ENCODE data around the gene RNU5D-1. TPM values are rescaled to one million over a fixed set of nuclear protein-coding genes. Genes with fewer than 3 reads are reported as not detected.

The RNU5D-1 gene
- total RNA-seq, 2 donors from 2014 or later: not detected

DNA sequence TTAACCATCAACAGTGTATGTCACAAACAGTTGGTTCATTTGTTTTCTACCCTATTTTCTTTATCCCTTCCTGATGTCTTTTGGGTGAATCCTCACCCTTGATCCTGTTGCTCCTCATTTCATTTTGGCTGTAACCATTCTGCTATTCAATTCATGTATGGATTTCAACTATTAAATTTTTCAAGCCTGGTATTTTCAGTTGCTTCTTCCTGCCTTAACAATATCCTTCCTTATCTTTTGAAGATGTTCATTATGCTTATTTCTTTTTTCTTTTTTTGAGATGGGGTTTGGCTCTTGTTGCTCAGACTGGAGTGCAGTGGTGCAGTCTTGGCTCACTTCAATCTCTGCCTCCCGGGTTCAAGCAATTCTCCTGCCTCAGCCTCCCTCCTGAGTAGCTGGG lies 2.8 kb upstream of the RNU5D-1 start:
- peaks cover 2% of the 10 kb centered on the region for H3K27me3 Mint-ChIP-seq (ENCODE audit: insufficient read depth)
- 91% methylated on average over 1 of the region's 1 CpG; no CpG with 5 or more reads in 1 of the 2 experiments for WGBS, 2 experiments (ENCODE audit: insufficient coverage in 1 of 2, insufficient read length in 1 of 2)
- H3K27ac ChIP-seq (ENCODE audit: low read depth, low read length): no peak overlapping the region
- H3K27ac Mint-ChIP-seq: no peak overlapping the region
- no peaks in the 10 kb centered on the region for H3K36me3 ChIP-seq (ENCODE audit: control insufficient read depth, insufficient read depth, low read length)
- no peak overlapping the region for H3K9ac ChIP-seq (ENCODE audit: extremely low read depth, low read length, poor library complexity, severe bottlenecking)
- no peaks in the 10 kb centered on the region for H3K36me3 Mint-ChIP-seq (ENCODE audit: low read depth)
- no peak overlapping the region for H3K4me3 Mint-ChIP-seq
- TF ChIP-seq, protein P1, sequence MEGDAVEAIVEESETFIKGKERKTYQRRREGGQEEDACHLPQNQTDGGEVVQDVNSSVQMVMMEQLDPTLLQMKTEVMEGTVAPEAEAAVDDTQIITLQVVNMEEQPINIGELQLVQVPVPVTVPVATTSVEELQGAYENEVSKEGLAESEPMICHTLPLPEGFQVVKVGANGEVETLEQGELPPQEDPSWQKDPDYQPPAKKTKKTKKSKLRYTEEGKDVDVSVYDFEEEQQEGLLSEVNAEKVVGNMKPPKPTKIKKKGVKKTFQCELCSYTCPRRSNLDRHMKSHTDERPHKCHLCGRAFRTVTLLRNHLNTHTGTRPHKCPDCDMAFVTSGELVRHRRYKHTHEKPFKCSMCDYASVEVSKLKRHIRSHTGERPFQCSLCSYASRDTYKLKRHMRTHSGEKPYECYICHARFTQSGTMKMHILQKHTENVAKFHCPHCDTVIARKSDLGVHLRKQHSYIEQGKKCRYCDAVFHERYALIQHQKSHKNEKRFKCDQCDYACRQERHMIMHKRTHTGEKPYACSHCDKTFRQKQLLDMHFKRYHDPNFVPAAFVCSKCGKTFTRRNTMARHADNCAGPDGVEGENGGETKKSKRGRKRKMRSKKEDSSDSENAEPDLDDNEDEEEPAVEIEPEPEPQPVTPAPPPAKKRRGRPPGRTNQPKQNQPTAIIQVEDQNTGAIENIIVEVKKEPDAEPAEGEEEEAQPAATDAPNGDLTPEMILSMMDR (conservative IDR thresholded peaks at IDR 0.05): no peak
- no peak for DNase-seq
- H3K4me1 ChIP-seq (ENCODE audit: control insufficient read depth, insufficient read depth, low read length): no peaks in the 10 kb centered on the region
- peaks cover 1% of the 10 kb centered on the region for H3K9me3 Mint-ChIP-seq
- H3K4me3 ChIP-seq (ENCODE audit: low read length): no peak overlapping the region
- H3K9me3 ChIP-seq (ENCODE audit: control insufficient read depth, low read length): no peaks in the 10 kb centered on the region
- no peaks in the 10 kb centered on the region for H3K4me1 Mint-ChIP-seq
- no peaks in the 10 kb centered on the region for H3K27me3 ChIP-seq (ENCODE audit: control insufficient read depth, insufficient read depth, low read length, poor library complexity, severe bottlenecking)

DNA sequence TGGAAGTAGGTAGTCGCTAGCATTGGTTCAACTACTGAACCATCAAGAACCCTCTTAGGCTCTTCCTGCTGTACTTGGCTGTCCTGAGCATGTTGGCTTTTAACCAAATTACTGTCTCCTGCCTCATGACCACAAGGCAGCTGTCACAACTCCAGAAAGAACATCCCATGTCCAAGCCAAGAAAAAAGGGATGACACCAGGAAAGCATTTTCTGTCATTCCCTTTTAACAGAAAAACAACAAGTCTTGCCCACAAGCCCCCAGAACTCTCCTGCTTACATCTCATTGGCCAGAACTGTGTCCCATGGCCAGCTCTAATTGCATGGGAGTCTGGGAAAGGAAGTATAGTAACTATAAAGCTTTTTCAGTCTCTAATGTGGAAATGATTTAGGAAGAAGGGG lies 2.4 kb upstream of the RNU5D-1 start:
- Histone ChIP-seq H3K4me1 (ENCODE audit: control insufficient read depth, insufficient read depth, low read length) (no peaks in the 10 kb centered on the region), H3K27ac (ENCODE audit: low read depth, low read length) (no peak overlapping the region), H3K36me3 (ENCODE audit: control insufficient read depth, insufficient read depth, low read length) (no peaks in the 10 kb centered on the region), H3K4me3 (ENCODE audit: low read length) (no peak overlapping the region), H3K9ac (ENCODE audit: extremely low read depth, low read length, poor library complexity, severe bottlenecking) (no peak overlapping the region), H3K9me3 (ENCODE audit: control insufficient read depth, low read length) (no peaks in the 10 kb centered on the region), H3K27me3 (ENCODE audit: control insufficient read depth, insufficient read depth, low read length, poor library complexity, severe bottlenecking) (no peaks in the 10 kb centered on the region)
- no peak overlapping the region for H3K4me3 Mint-ChIP-seq
- peaks cover 2% of the 10 kb centered on the region for H3K27me3 Mint-ChIP-seq (ENCODE audit: insufficient read depth)
- H3K27ac Mint-ChIP-seq: no peak overlapping the region
- H3K4me1 Mint-ChIP-seq: no peaks in the 10 kb centered on the region
- H3K36me3 Mint-ChIP-seq (ENCODE audit: low read depth): no peaks in the 10 kb centered on the region
- peak; percentile 39 for DNase-seq
- 100% methylated on average over 1 of the region's 1 CpG; no CpG with 5 or more reads in 1 of the 2 experiments for WGBS, 2 experiments (ENCODE audit: insufficient coverage in 1 of 2, insufficient read length in 1 of 2)
- TF ChIP-seq, protein P1 (conservative IDR thresholded peaks at IDR 0.05): no peak
- peaks cover 1% of the 10 kb centered on the region for H3K9me3 Mint-ChIP-seq

DNA sequence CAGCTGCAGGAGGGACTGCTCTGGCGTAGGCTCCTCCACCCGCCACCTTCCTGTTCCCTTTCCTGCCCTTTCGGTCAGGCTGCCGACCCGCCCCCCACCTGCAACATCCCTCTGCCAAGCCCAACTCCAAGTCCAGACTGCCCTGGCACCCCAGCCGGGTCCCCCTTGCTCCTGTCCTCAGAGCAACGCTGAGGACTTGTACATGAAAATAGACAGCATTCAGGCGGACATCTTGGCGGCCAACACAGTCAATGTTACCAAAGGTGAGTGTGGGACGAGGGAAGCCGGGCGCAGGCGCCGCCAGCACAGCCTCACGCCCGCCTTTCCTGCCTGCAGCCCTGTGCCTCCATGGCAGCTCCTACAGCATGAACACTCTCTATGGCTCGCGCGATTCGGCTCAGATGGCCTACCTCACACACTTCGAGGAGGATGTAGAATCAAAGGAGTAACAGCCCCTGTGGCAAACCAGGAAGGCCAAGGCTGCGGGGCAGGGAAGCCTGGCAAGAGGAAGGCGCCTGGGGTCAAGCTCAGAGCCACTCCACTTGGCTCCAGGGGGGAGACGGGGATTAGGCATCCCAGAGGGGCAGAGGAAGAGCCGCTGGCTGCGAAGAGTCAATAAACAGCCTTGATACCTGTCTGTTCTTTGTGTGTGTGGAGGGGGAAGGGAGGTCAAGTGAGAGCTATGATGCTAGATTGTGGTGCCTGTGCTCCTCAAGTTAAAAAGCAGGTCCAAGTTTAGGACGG lies 5.8 kb downstream of the RNU5D-1 start:
- Mint-ChIP-seq H3K4me3 (peak overlapping the region; percentile 24), H3K27ac (peak overlapping the region; percentile 71), H3K9me3 (peaks cover 2% of the 10 kb centered on the region), H3K36me3 (ENCODE audit: low read depth) (no peaks in the 10 kb centered on the region), H3K4me1 (peaks cover 18% of the 10 kb centered on the region), H3K27me3 (ENCODE audit: insufficient read depth) (no peaks in the 10 kb centered on the region)
- Histone ChIP-seq H3K4me1 (ENCODE audit: control insufficient read depth, insufficient read depth, low read length) (peaks cover 3% of the 10 kb centered on the region), H3K9ac (ENCODE audit: extremely low read depth, low read length, poor library complexity, severe bottlenecking) (no peak overlapping the region), H3K27me3 (ENCODE audit: control insufficient read depth, insufficient read depth, low read length, poor library complexity, severe bottlenecking) (no peaks in the 10 kb centered on the region), H3K4me3 (ENCODE audit: low read length) (no peak overlapping the region), H3K27ac (ENCODE audit: low read depth, low read length) (no peak overlapping the region), H3K9me3 (ENCODE audit: control insufficient read depth, low read length) (no peaks in the 10 kb centered on the region), H3K36me3 (ENCODE audit: control insufficient read depth, insufficient read depth, low read length) (no peaks in the 10 kb centered on the region)
- TF ChIP-seq, protein P1 (conservative IDR thresholded peaks at IDR 0.05): no peak
- WGBS, 2 experiments (ENCODE audit: insufficient coverage in 1 of 2, insufficient read length in 1 of 2): 92 to 93% methylated on average over 15 to 27 of the region's 27 CpGs
- peak; percentile 65 for DNase-seq
